ENCODE data around the gene ATP5PF.
"Not testable (repeated sequence)": the region's sequence is repeated elsewhere in the genome, so short reads cannot be mapped to it uniquely, and the experiment has no call there.

Gene ATP5PF

DNA sequence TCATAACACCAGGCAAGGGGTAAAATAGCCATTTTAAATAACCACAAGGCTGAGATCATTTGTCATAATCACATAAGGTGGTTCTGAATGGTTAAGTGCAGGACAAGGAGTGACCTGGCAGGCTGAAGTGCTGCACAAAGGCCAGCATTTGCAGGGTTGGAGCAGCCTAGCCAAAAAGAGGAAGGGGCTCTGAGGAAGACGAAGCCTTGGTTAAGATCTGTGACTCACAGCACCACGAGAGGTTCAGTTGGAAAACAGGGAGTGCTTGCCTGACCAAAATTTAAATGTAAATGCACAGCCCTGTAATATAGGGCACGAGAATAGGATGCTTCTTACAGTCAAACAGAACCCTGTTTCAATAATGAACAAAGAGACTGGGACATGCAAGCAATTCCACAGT lies 12.1 kb downstream of the ATP5PF start:
- no peak for DNase-seq (ENCODE audit: low spot score)
- Histone ChIP-seq H3K27ac (no peak overlapping the region), H3K4me3 (no peak overlapping the region)
- TF ChIP-seq, protein P1, sequence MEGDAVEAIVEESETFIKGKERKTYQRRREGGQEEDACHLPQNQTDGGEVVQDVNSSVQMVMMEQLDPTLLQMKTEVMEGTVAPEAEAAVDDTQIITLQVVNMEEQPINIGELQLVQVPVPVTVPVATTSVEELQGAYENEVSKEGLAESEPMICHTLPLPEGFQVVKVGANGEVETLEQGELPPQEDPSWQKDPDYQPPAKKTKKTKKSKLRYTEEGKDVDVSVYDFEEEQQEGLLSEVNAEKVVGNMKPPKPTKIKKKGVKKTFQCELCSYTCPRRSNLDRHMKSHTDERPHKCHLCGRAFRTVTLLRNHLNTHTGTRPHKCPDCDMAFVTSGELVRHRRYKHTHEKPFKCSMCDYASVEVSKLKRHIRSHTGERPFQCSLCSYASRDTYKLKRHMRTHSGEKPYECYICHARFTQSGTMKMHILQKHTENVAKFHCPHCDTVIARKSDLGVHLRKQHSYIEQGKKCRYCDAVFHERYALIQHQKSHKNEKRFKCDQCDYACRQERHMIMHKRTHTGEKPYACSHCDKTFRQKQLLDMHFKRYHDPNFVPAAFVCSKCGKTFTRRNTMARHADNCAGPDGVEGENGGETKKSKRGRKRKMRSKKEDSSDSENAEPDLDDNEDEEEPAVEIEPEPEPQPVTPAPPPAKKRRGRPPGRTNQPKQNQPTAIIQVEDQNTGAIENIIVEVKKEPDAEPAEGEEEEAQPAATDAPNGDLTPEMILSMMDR (IDR thresholded peaks at IDR 0.05) = no peak

DNA sequence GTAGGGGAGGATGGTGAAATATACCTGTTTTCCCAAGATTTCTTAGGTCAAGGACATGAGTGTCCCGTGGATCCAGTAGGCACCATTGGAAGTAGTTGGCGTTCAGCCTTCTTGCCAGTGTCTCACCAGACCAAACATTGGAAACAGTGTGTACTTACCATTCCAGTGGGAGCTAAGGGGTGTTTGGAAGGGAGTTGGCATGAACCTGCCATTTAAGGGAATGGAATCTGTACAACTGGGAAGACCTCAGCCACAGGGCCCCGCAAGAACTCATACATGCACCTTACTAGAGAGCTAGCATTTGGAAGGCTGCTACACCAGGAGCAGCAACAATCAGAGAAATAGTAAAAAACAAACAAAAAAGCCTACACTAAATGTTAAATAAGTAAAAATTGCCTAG lies 12.7 kb downstream of the ATP5PF start:
- no peak overlapping the region for H3K27ac ChIP-seq

DNA sequence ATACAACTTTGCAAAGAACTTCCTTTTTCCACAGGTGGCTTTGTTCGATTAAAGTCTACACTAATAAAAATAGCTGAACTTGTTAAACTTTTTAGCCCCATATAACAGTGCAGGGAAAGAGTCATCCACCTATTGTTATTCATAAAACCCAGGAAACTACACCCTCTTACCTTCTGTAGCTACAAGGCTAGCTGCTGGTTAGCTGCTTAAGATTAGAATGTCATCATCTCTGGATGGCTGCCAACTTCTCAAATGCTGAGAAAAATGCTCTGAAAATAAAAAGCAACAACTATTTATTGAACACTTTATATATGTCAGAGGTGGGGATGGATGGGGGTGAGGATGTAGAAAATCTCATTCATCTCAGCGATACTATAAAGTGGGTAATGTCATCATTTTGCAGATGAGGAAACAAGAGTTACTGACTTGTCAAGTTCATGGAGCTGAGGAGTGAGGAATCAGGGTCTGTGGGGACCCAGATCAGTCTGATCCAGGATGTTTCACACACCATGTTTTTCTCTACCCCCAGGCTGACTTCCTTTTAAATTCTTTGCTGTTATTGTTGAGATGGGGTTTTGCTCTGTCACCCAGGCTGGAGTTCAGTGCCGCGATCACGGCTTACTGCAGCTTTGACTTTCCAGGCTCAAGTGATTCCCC lies 17.1 kb downstream of the ATP5PF start:
- DNase-seq (ENCODE audit: low spot score) = no peak
- Histone ChIP-seq H3K27ac (no peak overlapping the region), H3K4me3 (no peak overlapping the region)
- TF ChIP-seq, protein P1 (IDR thresholded peaks at IDR 0.05) = no peak

More for the DNA sequence above, 12.7 kb downstream of the ATP5PF start:
- H3K4me3 ChIP-seq = no peak overlapping the region
- TF ChIP-seq, protein P1 (IDR thresholded peaks at IDR 0.05) = no peak
- DNase-seq (ENCODE audit: low spot score) = no peak

DNA sequence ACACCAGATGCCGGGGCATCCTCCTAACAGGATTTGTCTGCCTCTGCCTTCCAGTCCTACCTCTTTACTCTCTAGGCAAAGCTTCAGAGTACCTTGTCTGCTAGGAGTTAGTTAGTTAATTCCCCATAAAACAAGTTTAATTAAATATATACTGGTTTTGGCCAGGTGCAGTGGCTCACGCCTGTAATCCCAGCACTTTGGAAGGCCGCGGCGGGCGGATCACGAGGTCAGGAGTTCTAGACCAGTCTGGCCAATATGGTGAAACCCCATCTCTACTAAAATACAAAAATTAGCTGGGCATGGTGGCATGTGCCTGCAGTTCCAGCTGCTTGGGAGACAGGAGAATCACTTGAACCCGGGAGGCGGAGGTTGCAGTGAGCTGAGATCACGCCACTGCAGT lies 20.6 kb downstream of the ATP5PF start:
- not testable (repeated sequence) for H3K4me3 ChIP-seq; H3K27ac ChIP-seq; DNase-seq (ENCODE audit: low spot score)

DNA sequence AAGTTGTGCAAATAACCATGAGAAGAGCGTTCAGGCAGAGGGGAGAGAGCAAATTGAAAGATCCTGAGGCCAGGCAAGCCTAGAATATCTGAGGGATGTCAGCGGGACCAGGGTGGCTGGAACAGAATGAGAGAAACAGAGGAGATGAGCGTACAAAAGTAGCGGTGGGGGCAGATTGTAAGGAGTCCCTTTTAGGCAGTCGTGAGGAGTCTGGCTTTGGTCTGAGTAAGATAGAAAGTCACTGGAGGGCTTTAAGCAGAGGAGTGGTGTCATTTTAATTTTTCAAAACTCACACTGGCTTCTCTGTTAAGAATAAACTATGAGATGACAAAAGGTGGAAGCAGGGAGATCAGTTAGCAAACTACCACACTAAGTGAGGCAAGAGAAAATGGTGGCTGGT lies 24.2 kb downstream of the ATP5PF start:
- DNase-seq (ENCODE audit: low spot score) = no peak
- H3K4me3 ChIP-seq = no peak overlapping the region
- no peak overlapping the region for H3K27ac ChIP-seq
- TF ChIP-seq, protein P1 (IDR thresholded peaks at IDR 0.05) = no peak

DNA sequence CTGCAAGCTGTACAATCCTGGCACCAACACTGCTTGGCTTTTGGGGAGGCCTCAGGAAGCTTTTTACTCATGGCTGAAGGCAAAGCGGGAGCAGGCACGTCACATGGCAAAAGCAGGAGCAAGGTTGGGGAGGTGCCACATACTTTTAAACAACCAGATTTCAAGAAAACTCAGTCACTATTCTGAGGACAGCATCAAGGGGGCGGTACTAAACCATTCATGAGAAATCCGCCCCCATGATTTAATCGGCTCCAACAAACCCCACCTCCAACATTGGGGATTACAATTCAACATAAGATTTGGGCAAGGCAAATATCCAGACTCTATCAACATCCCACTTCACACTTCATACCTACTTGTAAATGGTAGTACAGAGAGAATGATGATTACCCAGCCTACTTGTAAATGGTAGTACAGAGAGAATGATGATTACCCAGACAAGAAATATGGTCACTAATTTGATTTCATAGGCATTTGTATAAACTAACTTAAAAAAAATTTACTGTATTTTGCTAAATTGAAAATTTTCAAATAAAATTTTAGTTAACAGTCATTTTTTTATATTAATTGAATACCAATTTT lies 24.9 kb downstream of the ATP5PF start:
- no peak overlapping the region for H3K27ac ChIP-seq
- no peak overlapping the region for H3K4me3 ChIP-seq
- TF ChIP-seq, protein P1 (IDR thresholded peaks at IDR 0.05) = no peak
- DNase-seq (ENCODE audit: low spot score) = no peak

DNA sequence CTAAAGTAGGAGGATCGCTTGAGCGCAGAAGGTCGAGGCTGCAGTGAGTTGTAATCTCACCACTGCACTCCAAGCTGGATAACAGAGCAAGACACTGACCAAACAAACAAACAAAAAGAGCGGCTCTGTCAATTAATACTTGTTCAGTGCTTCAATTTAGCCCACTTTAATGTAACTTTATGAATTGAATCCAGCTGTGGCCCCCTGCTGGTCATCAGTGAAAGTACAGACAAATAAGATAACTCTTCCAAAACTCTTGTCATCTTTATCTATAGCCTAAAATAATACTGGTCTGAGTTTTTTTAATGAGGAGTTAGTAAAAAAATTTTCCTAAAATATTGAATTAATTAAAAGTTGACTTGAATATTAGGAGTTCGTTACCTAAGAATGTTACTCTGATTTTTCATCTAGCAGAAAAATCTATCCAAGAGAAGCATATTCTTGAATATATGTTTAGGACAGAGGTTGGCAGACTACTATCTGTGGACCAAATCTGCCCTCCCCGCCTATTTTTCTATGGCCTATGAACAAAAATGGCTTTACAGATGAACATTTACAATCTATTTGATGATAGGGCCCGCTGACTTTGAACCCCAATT lies 26.1 kb downstream of the ATP5PF start:
- TF ChIP-seq, protein P1 (IDR thresholded peaks at IDR 0.05) = peak; percentile 73
- DNase-seq (ENCODE audit: low spot score) = no peak
- H3K4me3 ChIP-seq = no peak overlapping the region
- H3K27ac ChIP-seq = no peak overlapping the region
